HG03039 (cell line): ENCODE results near the gene DACT2.

Source experiments
- ATAC-seq: cut with Tn5 transposase; IDR thresholded peaks from one replicate; pipeline ENCODE4 v1.9.1; 2021; ENCODE audit warnings: mild to moderate bottlenecking, moderate library complexity; ENCODE audit not compliant: unreplicated experiment

DACT2 gene

DNA sequence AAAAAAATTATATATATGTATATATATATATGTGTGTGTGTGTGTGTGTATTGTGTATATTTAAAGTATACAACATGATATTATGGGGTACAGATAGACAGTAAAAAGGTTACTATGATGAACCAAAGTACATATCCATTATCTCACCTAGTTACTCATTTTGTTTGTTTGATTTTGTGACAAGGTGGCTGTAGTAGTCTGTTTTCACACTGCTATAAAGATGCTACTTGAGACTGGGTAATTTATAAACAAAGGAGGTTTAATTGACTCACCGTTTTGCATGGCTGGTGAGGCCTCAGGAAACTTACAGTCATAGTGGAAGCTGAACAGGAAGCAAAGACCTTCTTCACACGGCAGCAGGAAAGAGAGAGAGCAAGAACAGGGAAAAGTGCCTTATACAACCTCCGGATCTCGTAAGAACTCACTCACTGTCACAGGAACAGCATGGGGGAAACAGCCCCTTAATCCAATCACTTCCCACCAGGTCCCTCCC lies 30.2 kb upstream of the DACT2 start:
- ATAC-seq: no peak

DNA sequence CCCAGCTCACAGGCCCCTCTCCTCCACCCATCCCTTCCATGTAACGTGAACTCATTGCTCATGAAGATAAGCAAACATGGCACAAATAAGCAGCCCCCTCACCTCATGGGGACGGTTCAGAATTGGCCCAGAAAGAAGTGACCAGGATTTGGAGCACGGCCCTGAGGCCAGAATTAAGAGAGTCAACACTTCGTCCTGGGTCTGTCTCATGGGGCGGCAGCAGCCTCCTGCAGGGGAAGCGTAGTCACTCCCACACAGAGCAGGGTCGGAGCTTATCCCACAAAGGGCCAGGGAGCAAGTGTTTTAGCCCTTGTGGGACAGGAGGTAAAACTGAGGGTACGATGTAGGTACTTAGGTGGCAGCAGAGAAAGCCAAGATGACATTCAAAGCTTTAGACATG lies 28.6 kb upstream of the DACT2 start:
- ATAC-seq: no peak

DNA sequence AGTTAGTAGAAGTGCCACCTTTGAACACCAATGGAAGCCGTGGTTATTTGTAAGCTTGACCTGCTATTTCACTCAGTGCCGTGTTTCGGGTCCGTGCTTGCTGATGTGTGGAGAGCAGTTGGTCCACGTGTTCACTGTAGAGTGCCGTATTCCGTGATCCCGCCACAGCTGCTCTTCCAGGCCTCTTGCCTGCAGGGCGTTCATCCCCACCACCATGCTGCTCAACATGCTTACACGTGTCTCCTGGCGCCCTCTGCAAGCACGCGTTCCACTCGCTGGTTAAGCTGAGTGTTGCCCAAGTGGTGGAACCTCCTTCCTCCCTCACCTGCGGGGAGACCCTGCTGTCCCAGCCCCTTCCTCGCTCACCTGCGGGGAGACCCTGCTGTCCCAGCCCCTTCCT lies 28.0 kb upstream of the DACT2 start:
- ATAC-seq: no peak

DNA sequence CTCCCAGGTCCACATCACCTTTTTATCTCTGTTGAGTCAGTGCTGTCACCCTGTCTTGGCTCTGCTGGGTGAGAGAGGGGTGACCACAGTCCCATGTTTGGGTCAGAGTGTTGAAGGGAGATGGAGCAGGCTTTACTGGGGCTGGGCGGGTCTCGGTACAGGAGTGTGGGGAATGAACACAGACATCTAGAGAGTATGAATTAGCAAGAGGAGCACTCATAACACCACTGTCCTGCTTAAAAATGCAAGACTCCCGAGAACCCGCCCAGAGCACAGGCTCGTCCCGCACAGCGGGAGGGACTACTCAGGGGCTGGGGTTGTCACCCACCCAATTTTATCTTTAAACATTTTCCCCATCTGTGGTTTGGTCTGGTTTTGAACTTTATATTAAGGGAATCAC lies 27.5 kb upstream of the DACT2 start:
- no peak for ATAC-seq

DNA sequence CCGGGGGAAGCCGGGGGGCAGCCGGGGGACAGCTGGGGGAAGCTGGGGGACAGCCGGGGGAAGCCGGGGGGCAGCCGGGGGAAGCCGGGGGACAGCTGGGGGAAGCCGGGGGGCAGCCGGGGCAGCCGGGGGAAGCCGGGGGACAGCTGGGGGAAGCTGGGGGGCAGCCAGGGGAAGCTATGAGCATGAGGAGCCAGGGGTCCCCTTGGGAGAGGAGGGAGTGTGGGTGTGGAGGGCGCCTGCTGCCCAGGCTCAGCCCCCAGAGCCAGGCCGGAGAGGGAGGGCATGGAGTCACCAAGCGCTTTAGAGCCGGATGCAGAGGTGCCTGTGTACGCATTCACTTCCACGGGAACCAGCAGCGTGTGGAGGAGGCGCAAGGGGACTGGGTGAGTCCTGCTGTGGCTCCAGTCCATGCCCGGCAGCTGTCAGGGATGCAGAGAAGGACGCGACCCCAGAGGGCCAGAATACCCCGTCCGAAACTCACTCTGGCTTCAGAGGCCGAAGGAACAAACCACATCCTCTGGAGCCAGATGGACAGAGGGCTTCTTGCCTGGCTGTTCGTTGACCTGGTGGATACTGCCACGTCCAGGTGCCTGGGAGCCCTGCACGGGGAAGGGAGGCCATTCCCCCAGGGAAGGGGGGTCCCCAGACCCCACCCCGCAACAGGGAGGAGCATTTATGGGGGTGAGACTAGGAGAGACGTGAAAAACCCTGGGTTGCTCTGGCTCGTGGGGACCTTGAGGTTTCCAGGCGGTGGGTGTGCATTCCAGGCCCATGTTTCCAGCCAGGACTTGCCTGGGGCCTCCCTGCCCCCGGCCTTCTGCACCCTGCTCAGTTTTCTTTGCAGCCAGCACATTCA lies 26.5 kb upstream of the DACT2 start:
- ATAC-seq: no peak

DNA sequence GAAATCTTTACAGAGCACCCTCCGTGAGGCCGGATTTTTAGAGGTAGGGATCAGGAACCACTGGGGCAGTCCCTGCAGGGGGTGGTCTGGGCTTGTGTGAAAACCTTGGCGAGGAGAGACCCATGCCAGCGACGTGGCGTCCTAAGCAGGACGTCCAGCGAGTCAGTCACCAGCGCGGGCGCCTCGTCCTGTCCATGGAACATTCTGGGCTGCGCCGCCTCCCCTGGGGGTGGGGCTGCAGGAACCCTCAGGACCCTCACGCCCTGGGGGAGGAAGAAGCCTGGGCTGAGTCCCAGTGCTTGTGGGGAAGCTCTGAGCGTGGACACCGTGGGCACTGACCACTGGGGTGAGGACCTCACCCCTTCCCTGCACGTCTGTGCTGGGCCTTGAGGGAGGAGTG lies 25.7 kb upstream of the DACT2 start:
- ATAC-seq: no peak

DNA sequence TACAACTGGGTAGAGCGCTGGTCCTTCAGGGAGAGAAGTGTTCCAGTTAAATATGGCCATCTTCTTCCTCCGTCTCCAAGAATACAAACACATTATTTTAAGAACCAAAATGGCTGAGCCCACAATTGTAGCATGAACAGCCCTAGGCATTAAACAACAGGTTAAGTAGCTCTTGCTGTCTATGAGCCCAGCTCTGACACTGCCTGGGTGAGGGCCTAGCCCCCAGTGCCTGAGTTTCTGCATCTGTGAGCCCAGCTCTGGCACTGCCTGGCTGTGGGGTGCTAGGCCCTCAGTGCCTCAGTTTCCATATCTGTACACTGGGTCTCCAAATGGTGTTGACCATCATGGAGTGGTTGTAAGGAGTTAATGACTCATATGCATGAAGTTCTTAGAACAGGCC lies 24.8 kb upstream of the DACT2 start:
- ATAC-seq: no peak

DNA sequence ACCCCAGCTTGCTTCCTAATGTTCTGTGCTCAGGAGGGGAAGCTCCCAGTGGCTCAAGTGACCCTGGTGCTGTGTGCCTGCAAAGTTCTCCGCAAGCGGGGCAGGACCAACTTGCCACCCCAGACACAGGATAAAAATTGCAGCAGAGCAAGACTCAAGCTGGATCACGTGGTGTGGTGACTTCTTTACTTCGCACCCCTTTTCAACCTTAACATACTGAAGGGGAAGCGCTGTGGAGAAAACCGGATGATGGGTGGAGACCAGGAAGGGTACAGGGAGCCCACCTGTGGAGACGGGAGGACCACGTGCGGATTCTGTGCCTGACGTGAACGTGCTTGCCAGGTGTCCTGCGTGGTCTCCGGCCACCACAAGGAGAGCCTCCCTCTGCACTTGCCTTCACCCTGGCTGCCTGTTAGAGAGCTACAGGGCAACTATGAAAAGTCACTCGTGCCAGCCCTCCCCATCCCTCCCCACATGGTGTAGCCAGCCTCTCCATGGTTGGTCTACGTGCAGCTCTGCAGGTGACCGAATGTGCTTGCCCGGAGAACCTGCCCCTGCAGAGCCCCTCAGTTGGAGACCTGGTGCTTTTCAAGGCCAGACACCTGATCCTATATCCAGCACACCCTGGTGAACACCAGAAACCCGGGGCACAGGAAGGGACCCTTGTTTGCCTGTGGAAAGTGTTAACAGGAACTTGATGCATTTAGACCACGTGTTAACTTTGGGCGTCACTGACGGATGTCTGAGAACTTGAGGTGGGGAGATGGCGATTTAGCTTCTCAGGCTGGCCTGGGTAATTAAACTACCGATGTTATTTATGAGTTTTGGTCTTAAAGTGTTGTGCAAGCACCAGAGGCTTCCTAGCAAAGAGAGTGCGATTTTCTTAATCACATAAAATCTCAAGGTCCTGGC lies 23.9 kb upstream of the DACT2 start:
- ATAC-seq: no peak

DNA sequence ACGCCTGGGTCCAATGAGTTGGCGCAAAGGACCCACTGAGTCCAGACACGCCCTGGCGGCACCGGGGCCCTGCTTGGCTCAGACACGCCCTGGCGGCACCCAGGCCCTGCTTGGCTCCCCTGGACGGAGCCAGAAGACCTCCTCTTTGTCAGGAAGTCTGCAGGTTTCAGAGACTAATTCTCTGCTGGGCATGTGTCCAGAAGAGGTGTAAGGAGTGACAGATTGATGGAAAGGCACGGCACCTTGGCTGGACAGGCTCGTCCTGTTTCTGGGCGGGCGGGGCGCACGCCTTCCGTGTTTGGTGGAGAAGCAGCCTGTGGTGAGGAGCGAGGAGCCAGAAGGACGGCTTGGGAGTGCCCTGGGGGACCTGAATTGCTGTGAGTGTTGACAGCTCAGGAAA lies 23.1 kb upstream of the DACT2 start:
- ATAC-seq: no peak

DNA sequence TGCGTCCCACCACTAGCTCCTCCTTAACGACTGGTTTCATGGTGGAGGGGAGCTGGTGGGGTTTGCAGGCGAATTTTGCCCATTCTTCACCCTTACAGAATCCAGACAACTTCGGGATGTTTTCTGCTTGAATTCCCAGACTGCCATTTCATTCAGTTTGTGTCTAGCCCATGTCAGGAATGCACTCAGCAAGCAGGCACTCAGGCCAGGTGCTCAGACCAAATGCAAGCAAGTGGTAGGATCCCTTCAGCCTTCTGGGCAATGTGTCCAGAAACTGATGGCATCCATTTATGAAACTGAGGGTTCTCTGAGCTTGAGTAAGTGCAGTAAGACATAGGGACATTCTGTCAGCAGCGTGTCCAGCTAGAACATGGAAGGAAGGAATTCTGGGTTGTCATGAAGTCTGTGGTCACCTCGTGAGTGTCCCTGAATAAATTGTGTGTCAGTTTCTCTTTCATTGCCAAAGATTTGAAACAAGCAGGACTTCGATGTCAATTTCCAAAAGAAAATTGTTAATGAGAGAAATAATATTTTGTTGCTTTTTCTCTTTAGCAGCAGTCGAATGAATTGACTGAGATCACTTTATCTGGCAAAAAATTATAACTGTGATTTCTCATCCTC lies 21.8 kb upstream of the DACT2 start:
- ATAC-seq: no peak

DNA sequence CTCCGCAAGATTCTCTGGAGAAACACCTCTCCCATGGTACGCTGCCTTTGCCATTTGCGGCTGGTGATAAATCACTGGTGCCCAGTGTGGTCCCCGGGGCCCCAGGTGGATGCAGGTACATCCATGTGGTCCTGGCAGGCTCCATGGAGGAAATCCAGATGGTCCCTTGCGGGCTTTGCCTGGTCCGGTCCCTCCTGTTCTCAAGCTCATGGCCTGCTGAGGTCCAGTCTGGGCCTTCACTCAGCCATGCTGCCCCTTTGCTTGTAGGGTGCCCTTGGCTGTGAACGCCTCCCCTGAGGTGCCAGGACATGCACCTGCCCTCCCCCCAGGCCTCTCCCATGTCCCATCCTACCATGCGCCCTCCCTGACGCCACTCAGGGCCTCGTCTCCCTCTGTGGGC lies 21.2 kb upstream of the DACT2 start:
- no peak for ATAC-seq

DNA sequence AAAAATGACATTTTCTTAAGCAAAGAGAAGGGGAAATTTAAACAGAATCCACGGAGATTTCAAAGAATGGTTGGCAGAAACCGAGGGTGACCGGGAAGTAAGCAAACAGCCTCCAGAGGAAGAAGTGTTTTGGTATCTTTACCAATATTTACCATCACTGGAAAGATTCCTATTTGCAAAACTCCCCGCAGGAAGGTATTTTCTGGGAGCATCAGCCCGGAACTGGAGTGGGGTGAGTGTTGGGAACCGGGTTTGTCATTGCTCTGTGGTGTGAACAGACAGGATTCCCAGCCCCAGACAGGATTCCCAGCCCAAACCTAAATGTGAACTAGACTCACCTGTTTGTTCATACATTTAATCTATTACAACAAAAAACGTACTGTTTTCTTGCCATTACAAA lies 19.2 kb upstream of the DACT2 start:
- ATAC-seq: no peak

DNA sequence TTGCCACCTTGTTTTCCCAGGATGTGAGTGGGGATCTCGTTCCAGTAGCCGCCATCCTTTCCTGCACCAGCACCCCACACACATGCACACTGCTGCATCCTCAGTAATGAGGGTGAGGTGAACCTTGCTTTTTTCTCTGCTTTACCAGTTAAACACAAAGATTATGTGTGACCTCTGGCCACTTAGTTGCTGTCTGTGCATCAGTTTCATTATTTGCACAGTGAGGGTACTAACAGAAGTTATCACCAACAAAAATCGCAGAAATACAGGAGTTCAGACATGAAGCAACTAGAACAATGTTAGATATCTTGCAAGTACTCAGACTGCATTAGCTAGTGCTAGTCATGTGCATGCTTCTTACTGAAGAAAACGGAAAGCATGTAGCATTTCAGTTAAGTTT lies 17.4 kb upstream of the DACT2 start:
- ATAC-seq: no peak

DNA sequence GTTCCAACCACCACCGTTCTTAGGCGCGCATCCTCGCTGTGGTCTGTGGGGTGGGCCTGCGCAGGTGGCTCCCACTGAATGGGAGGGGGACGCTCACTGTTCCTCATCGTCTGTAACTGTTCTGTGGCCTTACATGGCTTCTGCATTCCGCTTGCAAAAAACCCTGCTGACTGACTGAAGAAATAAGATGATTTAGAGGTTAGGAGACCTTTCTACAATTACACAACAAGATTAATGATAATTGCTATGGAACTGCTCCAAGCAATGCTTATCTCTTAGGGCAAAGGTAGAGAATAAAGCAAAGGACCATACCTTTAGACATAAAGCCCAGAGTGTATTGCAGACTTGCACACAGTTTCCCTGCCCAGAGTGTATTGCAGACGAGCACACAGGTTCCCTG lies 14.4 kb upstream of the DACT2 start:
- ATAC-seq: no peak

DNA sequence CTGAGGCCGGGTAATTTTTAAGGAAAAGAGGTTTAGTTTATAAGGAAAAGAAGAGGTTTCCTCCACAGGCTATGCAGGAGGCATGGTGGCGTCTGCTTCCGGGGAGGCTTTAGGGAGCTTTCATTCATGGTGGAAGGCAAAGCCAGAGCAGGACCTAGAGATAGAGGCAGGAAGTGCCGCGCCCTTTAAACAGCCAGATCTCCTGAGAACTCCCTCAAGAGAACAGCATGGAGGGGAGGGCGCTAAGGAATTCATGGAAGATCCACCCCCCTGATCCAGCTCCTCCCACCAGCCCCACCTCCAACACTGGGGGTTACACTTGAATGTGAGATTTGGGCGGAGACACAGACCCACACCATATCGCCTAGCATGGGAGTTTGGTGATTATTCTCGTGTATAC lies 13.9 kb upstream of the DACT2 start:
- ATAC-seq: no peak

DNA sequence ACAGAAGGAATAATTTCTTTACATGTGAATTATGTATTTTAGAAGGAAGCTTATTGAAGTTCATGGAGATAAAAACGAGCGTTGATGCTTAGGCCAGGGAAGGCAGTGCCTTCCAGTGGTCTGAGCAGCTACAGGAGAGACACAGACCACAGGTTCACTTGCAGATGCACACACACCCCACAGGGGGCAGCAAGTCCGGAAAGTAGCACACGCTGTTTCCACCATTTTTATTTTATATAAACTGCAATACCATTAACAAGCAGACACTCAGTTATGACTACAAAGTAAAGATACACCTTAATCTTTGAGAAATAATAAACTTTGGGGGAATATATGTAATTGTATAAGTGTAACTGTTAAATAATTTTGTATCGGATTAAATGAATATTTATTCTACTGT lies 13.5 kb upstream of the DACT2 start:
- ATAC-seq: no peak

DNA sequence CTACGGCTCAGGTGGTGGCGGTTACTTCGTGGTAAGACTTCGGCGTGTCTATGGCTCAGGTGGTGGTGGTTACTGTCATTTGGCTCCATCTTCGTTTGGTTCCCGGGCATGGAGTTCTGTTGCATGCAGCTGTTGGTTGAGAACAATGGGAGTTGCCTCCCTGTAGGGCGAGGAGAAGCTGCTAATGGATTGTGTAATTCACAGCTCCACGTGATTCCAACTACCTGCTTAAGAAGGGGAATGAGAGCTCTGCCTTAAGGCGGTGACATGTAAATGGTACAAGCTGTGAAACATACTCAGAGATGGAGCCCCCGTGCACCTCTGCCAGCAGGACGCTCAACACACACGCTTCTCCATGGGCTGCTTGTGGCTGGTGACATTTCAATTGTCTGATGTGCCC lies 12.4 kb upstream of the DACT2 start:
- ATAC-seq: no peak

DNA sequence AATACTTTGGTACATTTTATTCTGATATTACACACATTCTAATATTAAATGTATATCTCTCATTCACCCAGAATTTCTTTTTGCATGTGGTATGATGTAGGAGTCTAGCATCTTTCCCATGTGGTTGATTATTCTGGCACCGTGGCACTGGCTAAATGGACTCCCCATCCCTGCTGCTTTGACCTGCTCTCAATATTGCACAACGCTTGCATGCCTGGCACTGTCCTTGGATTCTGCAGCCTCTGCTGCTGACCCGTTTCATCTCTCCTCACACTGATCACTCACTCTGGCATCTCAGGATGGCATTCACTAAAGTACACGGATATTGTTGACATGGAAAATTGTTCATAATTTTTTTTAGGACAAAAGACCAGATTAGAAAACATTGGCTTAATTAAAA lies 11.5 kb upstream of the DACT2 start:
- no peak for ATAC-seq

DNA sequence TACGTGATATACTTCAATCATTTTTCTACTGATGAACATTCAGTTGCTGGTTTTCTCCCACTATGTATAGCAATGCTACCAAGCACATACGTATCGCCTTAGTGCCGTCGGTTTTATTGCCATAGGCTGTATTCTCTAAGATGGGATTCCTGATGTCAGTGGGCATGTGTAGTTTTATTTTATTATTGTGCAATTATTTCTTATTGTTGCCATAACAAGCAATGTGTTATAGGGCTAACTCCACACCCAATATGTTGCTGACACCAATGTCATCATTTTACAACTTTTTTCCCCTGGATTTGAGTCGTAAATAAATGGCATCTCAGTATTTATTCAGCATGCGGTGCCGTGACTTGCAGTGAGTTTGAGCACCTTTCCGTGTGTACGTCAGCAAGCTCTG lies 10.8 kb upstream of the DACT2 start:
- no peak for ATAC-seq

DNA sequence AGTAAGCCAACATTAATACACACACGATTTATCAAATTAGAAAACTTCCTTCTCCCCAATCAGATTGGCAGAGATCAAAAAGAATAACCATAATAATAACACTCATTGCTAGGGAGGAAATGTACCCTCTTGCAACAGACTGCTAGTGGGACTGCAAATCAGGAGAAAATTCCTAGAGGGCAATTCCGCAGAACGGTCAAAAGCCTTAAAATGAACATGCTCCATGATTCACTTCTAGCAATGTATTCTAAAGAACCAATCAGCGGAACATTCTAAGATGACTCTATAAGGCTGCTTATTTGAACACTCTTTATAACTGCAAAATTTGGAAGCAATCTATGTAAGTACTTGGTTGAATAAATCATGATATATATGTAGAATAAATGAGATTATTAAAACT lies 8.5 kb upstream of the DACT2 start:
- ATAC-seq: no peak
